Sigmoid colon (tissue), 7 donors: ENCODE results near the gene EPB41L4B. TPM values are rescaled to one million over a fixed set of nuclear protein-coding genes. Genes with fewer than 3 reads are reported as not detected.

Experiments used
- DNase-seq: peaks from one replicate; pipeline ENCODE4 v3.0.0-alpha.2; 2019
- H3K27ac ChIP-seq, 4 donors: fragments of 200-600 bp; sonication (generic); one replicate each; pipeline ENCODE4 v1.5.1; 2016 to 2019; ENCODE audit warnings: mild to moderate bottlenecking in 1 of 4
- H3K27me3 ChIP-seq, 3 donors: fragments of 200-600 bp; sonication (generic); one replicate each; pipeline ENCODE4 v1.5.1; 2019; ENCODE audit warnings: mild to moderate bottlenecking in 1 of 3
- H3K36me3 ChIP-seq, 4 donors: fragments of 200-600 bp; sonication (generic); one replicate each; pipeline ENCODE4 v1.5.1; 2016 to 2019
- H3K4me1 ChIP-seq, 4 donors: fragments of 200-600 bp; sonication (generic); one replicate each; pipeline ENCODE4 v1.5.1; 2017 to 2019
- H3K4me3 ChIP-seq, 4 donors: fragments of 200-600 bp; sonication (generic); one replicate each; pipeline ENCODE4 v1.5.1; 2017 to 2019; ENCODE audit warnings: mild to moderate bottlenecking in 2 of 4, moderate library complexity in 1 of 4
- H3K9me3 ChIP-seq, 4 donors: fragments of 200-600 bp in 3 of 4; sonication (generic) in 3 of 4; one replicate each; pipeline versions ENCODE4 v1.5.1 to v1.6.1; 2013 to 2019
- EP300 ChIP-seq, 4 donors: sonication (generic); formaldehyde crosslinking; IDR thresholded peaks; one replicate each; pipeline ENCODE4 v1.6.1; 2017; ENCODE audit warnings: antibody characterized with exemption in 4 of 4
- POLR2A ChIP-seq, 2 donors: fragments of 450-650 bp; IDR thresholded peaks; one replicate each; pipeline ENCODE4 v1.6.1; 2016; ENCODE audit warnings: antibody characterized with exemption in 2 of 2, mild to moderate bottlenecking in 2 of 2, moderate library complexity in 2 of 2
- POLR2AphosphoS5 ChIP-seq, 4 donors: sonication (generic); formaldehyde crosslinking; IDR thresholded peaks; one replicate each; pipeline ENCODE4 v1.6.1; 2017; ENCODE audit warnings: antibody characterized with exemption in 4 of 4
- WGBS, 2 donors: extraction: QIAGEN DNeasy Blood & Tissue Kit; methylation state at CpG; one replicate each; pipeline ENCODE4 v1.1.7; 2013; 5-methylcytosine and 5-hydroxymethylcytosine counted together
- intact Hi-C: fragments of 100-400 bp; cut with DNase I; formaldehyde crosslinking; loops from one replicate; pipeline ENCODE4 v1.15.1; 2023
- polyA plus RNA-seq, 3 donors: library from polyadenylated mRNA; stranded (reverse); fragments of 200-250 nt; gene quantifications; one replicate each; pipeline ENCODE4 v1.2.3, GENCODE V29; 2013
- total RNA-seq, 4 donors: library from RNA; depleted of rRNA; stranded (reverse); fragments of >200 nt; gene quantifications; one replicate each; pipeline ENCODE4 v1.1.0, GENCODE V29; 2016
- TF ChIP-seq, protein P1 (sequence below), 4 experiments: fragments of 450-650 bp in 3 of 4; fragments of 200-600 bp in 1 of 4; IDR thresholded peaks; one replicate each; pipeline ENCODE4 v1.5.1; 2016 to 2019; ENCODE audit warnings: antibody characterized with exemption in 4 of 4, mild to moderate bottlenecking in 3 of 4, moderate library complexity in 2 of 4
- donor health status: healthy with polysubstance abuse.
- donor health status: Bipolar disorder and iron deficiency.
- donor health status: healthy.

Gene EPB41L4B
- total and polyA plus RNA-seq, 7 donors, result 0.49 to 160 (median 2.5) TPM

GRCh38 chr9:109253637-109254284 is 67.1 kb downstream of the EPB41L4B start:
- Histone ChIP-seq H3K4me1 (no peaks in the 10 kb centered on the region), H3K27me3 (no peaks in the 10 kb centered on the region), H3K36me3 (no peaks in the 10 kb centered on the region), H3K9me3 (no peaks in the 10 kb centered on the region), H3K4me3 (no peak overlapping the region), H3K27ac (no peak overlapping the region)
- DNase-seq, result no peak
- 83 to 91% methylated on average over 7 of the region's 7 CpGs for WGBS, 2 donors
- intact Hi-C loops, result no loop called here
- TF ChIP-seq, protein P1, sequence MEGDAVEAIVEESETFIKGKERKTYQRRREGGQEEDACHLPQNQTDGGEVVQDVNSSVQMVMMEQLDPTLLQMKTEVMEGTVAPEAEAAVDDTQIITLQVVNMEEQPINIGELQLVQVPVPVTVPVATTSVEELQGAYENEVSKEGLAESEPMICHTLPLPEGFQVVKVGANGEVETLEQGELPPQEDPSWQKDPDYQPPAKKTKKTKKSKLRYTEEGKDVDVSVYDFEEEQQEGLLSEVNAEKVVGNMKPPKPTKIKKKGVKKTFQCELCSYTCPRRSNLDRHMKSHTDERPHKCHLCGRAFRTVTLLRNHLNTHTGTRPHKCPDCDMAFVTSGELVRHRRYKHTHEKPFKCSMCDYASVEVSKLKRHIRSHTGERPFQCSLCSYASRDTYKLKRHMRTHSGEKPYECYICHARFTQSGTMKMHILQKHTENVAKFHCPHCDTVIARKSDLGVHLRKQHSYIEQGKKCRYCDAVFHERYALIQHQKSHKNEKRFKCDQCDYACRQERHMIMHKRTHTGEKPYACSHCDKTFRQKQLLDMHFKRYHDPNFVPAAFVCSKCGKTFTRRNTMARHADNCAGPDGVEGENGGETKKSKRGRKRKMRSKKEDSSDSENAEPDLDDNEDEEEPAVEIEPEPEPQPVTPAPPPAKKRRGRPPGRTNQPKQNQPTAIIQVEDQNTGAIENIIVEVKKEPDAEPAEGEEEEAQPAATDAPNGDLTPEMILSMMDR (IDR thresholded peaks at IDR 0.05), result no peak
- no peak for TF ChIP-seq EP300 (IDR thresholded peaks at IDR 0.05)
- TF ChIP-seq POLR2A (IDR thresholded peaks at IDR 0.05), result no peak
- TF ChIP-seq POLR2AphosphoS5 (IDR thresholded peaks at IDR 0.05), result no peak

GRCh38 chr9:109253241-109253636 is 67.6 kb downstream of the EPB41L4B start:
- H3K27me3 ChIP-seq, result no peaks in the 10 kb centered on the region
- no peak for DNase-seq
- H3K36me3 ChIP-seq, result no peaks in the 10 kb centered on the region
- H3K4me1 ChIP-seq, result no peaks in the 10 kb centered on the region
- H3K9me3 ChIP-seq, result no peaks in the 10 kb centered on the region
- H3K4me3 ChIP-seq, result no peak overlapping the region
- WGBS, 2 donors, result 95% methylated on average over 11 of the region's 11 CpGs
- no peak for TF ChIP-seq EP300 (IDR thresholded peaks at IDR 0.05)
- no peak overlapping the region for H3K27ac ChIP-seq
- intact Hi-C loops, result no loop called here

DNA sequence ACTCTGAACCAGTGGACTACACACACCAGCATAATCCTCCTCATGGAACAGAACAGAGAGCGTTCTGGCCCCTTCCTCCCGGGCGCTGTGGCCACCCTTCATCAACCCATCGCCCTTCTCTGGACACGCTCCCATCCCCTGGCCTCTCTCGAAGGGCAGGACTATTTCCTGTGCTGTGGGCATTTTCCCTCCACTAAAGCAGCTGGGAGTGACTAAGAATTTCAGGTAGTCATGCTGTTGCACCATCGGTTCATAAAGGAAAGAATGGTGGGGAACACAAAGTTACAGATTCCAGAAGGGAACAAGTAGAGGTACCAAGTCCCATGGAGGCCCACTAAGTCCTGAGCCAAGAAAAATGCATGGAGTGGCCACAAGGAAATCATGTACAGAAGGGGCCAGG is 68.6 kb downstream of the EPB41L4B start:
- no peak overlapping the region for H3K4me3 ChIP-seq
- H3K4me1 ChIP-seq, result no peaks in the 10 kb centered on the region
- H3K36me3 ChIP-seq, result no peaks in the 10 kb centered on the region
- 92 to 93% methylated on average over 7 of the region's 7 CpGs for WGBS, 2 donors
- no peaks in the 10 kb centered on the region for H3K27me3 ChIP-seq
- intact Hi-C loops, result no loop called here
- TF ChIP-seq POLR2AphosphoS5 (IDR thresholded peaks at IDR 0.05) (no peak), POLR2A (IDR thresholded peaks at IDR 0.05) (no peak), EP300 (IDR thresholded peaks at IDR 0.05) (no peak)
- TF ChIP-seq, protein P1 (IDR thresholded peaks at IDR 0.05), result no peak
- H3K27ac ChIP-seq, result no peak overlapping the region
- H3K9me3 ChIP-seq, result no peaks in the 10 kb centered on the region
- no peak for DNase-seq

DNA sequence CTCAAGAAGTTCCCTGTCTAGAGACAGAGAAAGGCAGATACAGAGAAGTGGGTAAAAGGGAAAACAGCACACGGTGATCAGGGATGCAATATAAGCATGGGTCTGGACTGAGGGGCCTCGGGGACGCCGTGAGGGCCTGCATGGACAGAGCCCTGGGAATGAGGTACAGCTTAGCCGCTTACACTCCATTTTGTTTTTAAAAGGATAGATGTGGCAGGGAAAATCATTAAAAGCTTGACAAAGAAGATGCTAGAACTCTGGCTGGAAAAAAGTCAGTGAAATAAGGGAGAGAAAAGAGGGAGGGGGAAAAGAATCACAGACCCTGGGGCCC is 69.1 kb downstream of the EPB41L4B start:
- no peaks in the 10 kb centered on the region for H3K4me1 ChIP-seq
- no peak for DNase-seq
- intact Hi-C loops, result no loop called here
- no peak overlapping the region for H3K27ac ChIP-seq
- H3K4me3 ChIP-seq, result no peak overlapping the region
- no peaks in the 10 kb centered on the region for H3K27me3 ChIP-seq
- TF ChIP-seq POLR2AphosphoS5 (IDR thresholded peaks at IDR 0.05), result no peak
- TF ChIP-seq POLR2A (IDR thresholded peaks at IDR 0.05), result no peak
- no peak for TF ChIP-seq EP300 (IDR thresholded peaks at IDR 0.05)
- TF ChIP-seq, protein P1 (IDR thresholded peaks at IDR 0.05), result no peak
- no peaks in the 10 kb centered on the region for H3K36me3 ChIP-seq
- H3K9me3 ChIP-seq, result no peaks in the 10 kb centered on the region
- 34 to 76% methylated on average over 5 of the region's 5 CpGs for WGBS, 2 donors

DNA sequence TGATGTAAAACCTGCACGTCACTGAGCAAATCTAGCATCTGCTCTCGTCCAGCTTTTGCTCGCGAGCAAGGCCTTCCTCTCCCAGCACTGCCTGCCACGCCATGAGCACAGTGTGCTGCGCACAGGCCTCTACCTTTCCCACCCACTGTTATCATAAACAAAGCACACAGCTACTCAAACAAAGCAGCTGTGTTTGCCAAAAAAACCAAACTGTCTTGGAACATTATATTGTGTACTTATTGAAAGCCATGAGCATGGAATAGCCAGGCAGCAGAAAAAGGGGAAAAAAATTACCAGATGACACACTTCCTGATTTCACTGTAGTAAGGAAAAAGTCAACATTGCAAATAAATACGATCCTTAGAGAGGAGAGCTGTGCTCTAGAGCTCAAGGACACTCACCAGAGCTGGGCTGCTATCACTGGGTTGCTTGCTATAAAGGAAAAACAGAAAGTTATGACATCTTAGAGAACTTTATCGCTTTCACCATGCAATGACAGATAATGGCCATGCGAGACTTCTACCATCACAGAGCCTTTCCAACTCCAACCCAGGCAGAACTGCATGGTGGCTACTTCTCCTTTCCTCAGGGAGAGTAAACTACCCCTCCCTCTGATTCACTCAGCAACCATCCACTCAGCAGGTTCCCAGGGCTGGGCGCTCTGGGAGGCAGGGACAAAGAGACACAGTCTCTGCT is 69.6 kb downstream of the EPB41L4B start:
- WGBS, 2 donors, result 13 to 62% methylated on average over 10 of the region's 10 CpGs
- Histone ChIP-seq H3K27me3 (no peaks in the 10 kb centered on the region), H3K27ac (no peak overlapping the region), H3K9me3 (no peaks in the 10 kb centered on the region), H3K36me3 (no peaks in the 10 kb centered on the region), H3K4me1 (no peaks in the 10 kb centered on the region), H3K4me3 (no peak overlapping the region)
- no peak for DNase-seq
- intact Hi-C loops, result no loop called here
- TF ChIP-seq, protein P1 (IDR thresholded peaks at IDR 0.05), result no peak
- no peak for TF ChIP-seq POLR2AphosphoS5 (IDR thresholded peaks at IDR 0.05)
